ENCODE data around the gene DSCAML1. TPM values are rescaled to one million over a fixed set of nuclear protein-coding genes. Genes with fewer than 3 reads are reported as not detected.

The DSCAML1 gene
- total RNA-seq, 1 donor from 2014 or later, result 0.09 TPM

- Mint-ChIP-seq H3K4me1 (peaks cover 8% of the 10 kb centered on the region), H3K27me3 (ENCODE audit: low read depth) (no peaks in the 10 kb centered on the region), H3K27ac (ENCODE audit: unreplicated experiment) (no peak overlapping the region), H3K4me3 (no peak overlapping the region), H3K9me3 (no peaks in the 10 kb centered on the region), H3K36me3 (ENCODE audit: low read depth) (no peaks in the 10 kb centered on the region)
- no peak for TF ChIP-seq CTCF (conservative IDR thresholded peaks at IDR 0.05)
- no peak for DNase-seq (ENCODE audit: low read depth, low spot score)
Measured at GRCh38 chr11:117745346-117745745, 51.7 kb downstream of the DSCAML1 start.

DNA sequence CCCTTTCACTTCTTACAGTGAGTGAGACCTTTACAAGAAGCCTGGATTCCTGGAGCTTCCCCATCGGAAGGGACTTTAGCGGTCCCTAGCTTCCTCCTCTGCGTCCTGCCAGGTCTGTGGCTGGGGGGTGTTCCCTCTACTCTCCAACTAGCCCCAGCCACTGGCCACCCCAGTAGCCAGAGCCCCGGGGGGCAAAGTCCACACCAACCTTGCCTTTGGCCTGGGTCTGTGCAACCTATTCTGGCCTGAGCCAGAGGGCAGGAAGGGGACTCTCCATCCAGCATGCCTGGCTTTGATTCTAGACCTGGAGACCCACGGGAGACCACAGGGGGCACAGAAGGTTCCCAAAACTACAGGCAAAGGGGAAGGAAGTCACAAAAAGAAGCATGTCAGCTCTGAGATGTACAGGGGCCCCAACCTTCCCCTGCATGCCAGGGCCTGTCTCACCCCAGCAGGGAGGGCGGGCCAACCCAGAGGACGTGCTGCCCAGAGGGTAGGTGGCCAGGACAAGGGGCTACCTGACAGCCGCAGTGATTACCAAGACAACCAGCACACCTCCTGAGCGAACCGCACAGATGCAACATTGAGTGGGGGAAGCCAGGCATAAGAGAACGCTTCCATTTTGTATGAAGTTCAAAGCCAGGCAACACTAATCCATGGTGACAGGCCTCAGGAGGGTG is 52.4 kb downstream of the DSCAML1 start:
- H3K27ac Mint-ChIP-seq (ENCODE audit: unreplicated experiment), result no peak overlapping the region

GRCh38 chr11:117743121-117743815 is 53.7 kb downstream of the DSCAML1 start:
- peaks cover 8% of the 10 kb centered on the region for H3K4me1 Mint-ChIP-seq
- no peak overlapping the region for H3K27ac Mint-ChIP-seq (ENCODE audit: unreplicated experiment)
- no peak for DNase-seq (ENCODE audit: low read depth, low spot score)
- TF ChIP-seq CTCF (conservative IDR thresholded peaks at IDR 0.05), result no peak
- H3K4me3 Mint-ChIP-seq, result no peak overlapping the region
- no peaks in the 10 kb centered on the region for H3K36me3 Mint-ChIP-seq (ENCODE audit: low read depth)
- H3K27me3 Mint-ChIP-seq (ENCODE audit: low read depth), result peaks cover 2% of the 10 kb centered on the region
- no peaks in the 10 kb centered on the region for H3K9me3 Mint-ChIP-seq

More for the DNA sequence above, 52.4 kb downstream of the DSCAML1 start:
- H3K9me3 Mint-ChIP-seq, result no peaks in the 10 kb centered on the region
- H3K36me3 Mint-ChIP-seq (ENCODE audit: low read depth), result no peaks in the 10 kb centered on the region
- no peak for TF ChIP-seq CTCF (conservative IDR thresholded peaks at IDR 0.05)
- no peak overlapping the region for H3K4me3 Mint-ChIP-seq
- peaks cover 8% of the 10 kb centered on the region for H3K4me1 Mint-ChIP-seq
- H3K27me3 Mint-ChIP-seq (ENCODE audit: low read depth), result no peaks in the 10 kb centered on the region
- no peak for DNase-seq (ENCODE audit: low read depth, low spot score)

DNA sequence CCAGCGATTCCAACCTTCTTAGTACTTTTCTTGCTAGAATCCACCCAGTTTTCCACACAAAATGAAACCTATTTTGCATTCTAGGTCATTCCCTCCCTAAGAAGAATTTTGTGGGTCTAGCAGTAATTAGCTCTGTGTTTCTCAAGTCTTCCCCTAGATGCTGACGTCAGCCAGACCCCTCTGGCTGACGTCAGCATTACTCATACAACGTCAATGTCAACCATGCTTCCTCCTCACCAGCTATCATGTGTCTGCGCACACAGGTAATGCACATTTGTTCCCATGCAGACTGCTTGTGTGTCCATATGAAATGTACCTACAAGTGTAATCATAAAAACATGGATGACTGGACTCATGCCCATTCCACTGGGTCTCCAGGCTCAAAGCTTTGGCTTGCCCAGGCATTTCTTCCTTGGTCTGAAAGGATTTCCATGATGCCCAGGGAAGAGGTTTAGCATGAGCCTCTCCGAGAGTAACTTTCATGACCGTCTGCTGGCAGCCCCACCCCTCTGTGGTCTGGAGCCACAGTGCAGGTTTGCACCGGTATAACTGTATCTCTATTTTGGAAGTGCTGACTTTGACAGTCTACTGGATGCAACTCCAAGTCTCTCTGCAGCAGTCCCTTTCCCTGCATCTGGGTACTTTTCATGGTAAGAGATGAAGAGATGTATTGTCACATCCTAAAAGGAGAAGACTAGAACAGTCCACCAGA is 58.6 kb downstream of the DSCAML1 start:
- Mint-ChIP-seq H3K27ac (ENCODE audit: unreplicated experiment) (no peak overlapping the region), H3K4me1 (peaks cover 14% of the 10 kb centered on the region), H3K4me3 (no peak overlapping the region), H3K9me3 (no peaks in the 10 kb centered on the region), H3K36me3 (ENCODE audit: low read depth) (no peaks in the 10 kb centered on the region), H3K27me3 (ENCODE audit: low read depth) (peaks cover 6% of the 10 kb centered on the region)
- TF ChIP-seq CTCF (conservative IDR thresholded peaks at IDR 0.05), result no peak
- no peak for DNase-seq (ENCODE audit: low read depth, low spot score)

GRCh38 chr11:117735350-117735977 is 61.6 kb downstream of the DSCAML1 start:
- TF ChIP-seq CTCF (conservative IDR thresholded peaks at IDR 0.05), result no peak
- DNase-seq (ENCODE audit: low read depth, low spot score), result no peak
- no peak overlapping the region for H3K27ac Mint-ChIP-seq (ENCODE audit: unreplicated experiment)
- H3K36me3 Mint-ChIP-seq (ENCODE audit: low read depth), result no peaks in the 10 kb centered on the region
- H3K9me3 Mint-ChIP-seq, result no peaks in the 10 kb centered on the region
- H3K4me1 Mint-ChIP-seq, result peaks cover 14% of the 10 kb centered on the region
- H3K4me3 Mint-ChIP-seq, result no peak overlapping the region
- peaks cover 9% of the 10 kb centered on the region for H3K27me3 Mint-ChIP-seq (ENCODE audit: low read depth)

Measured in neural crest cell (in vitro differentiated cells).